Fibroblast of lung (primary cell): ENCODE measurements around the gene ASPHD2. TPM values are rescaled to one million over a fixed set of nuclear protein-coding genes. Genes with fewer than 3 reads are reported as not detected.
A peak's percentile ranks its signal among the peaks of the same experiment; 100 is the strongest.

Experiments
- DNase-seq, 2 donors: peaks; one replicate each; pipeline versions ENCODE4 v3.0.0 to v3.0.0-alpha.2; 2010; ENCODE audit warnings: low read depth in 2 of 2
- H2AFZ ChIP-seq: 2 replicates; pipeline ENCODE4 v1.5.1; 2012; ENCODE audit warnings: low read length, control low read depth, inconsistent platforms
- H3K27ac ChIP-seq: 2 replicates; pipeline ENCODE4 v1.5.1; 2011; ENCODE audit warnings: low read length, control low read depth; ENCODE audit not compliant: insufficient read depth
- H3K27me3 ChIP-seq: 2 replicates; pipeline ENCODE4 v1.5.1; 2011; ENCODE audit warnings: mild to moderate bottlenecking, low read length; ENCODE audit not compliant: control insufficient read depth, insufficient read depth
- H3K36me3 ChIP-seq: 2 replicates; pipeline ENCODE4 v1.5.1; 2011; ENCODE audit warnings: low read length; ENCODE audit not compliant: control insufficient read depth, insufficient read depth
- H3K4me1 ChIP-seq: 2 replicates; pipeline ENCODE4 v1.5.1; 2011; ENCODE audit warnings: low read length; ENCODE audit not compliant: control insufficient read depth, insufficient read depth; ENCODE audit errors: extremely low read depth
- H3K4me2 ChIP-seq: 2 replicates; pipeline ENCODE4 v1.5.1; 2011; ENCODE audit warnings: low read length, control low read depth; ENCODE audit not compliant: insufficient read depth; ENCODE audit errors: extremely low read depth
- H3K4me3 ChIP-seq, 4 experiments: fragments of 200-600 bp in 1 of 4; sonication (generic) in 1 of 4; replicated peaks in 1 of 4; 2 replicates each; pipeline ENCODE4 v1.5.1; 2011 to 2016; ENCODE audit warnings: low read length in 4 of 4, low read depth in 3 of 4, mild to moderate bottlenecking in 3 of 4, control low read depth in 2 of 4, inconsistent platforms in 1 of 4, mixed read lengths in 1 of 4; ENCODE audit not compliant: insufficient read depth in 1 of 4; ENCODE audit errors: control extremely low read depth in 1 of 4
- H3K79me2 ChIP-seq: 2 replicates; pipeline ENCODE4 v1.5.1; 2012; ENCODE audit warnings: mild to moderate bottlenecking, low read length, inconsistent platforms; ENCODE audit not compliant: control insufficient read depth, insufficient read depth
- H3K9ac ChIP-seq: 2 replicates; pipeline ENCODE4 v1.5.1; 2011; ENCODE audit warnings: mild to moderate bottlenecking, low read length, control low read depth; ENCODE audit not compliant: insufficient read depth
- H3K9me3 ChIP-seq: 2 replicates; pipeline ENCODE4 v1.5.1; 2012; ENCODE audit warnings: low read depth, low read length; ENCODE audit not compliant: control insufficient read depth, insufficient read depth
- H4K20me1 ChIP-seq: 2 replicates; pipeline ENCODE4 v1.5.1; 2011; ENCODE audit warnings: low read length; ENCODE audit not compliant: control insufficient read depth, insufficient read depth; ENCODE audit errors: extremely low read depth
- CTCF ChIP-seq, 2 donors: IDR thresholded peaks in 1 of 2; conservative IDR thresholded peaks in 1 of 2; 1 replicate in 1 of 2; 2 replicates in 1 of 2; pipeline ENCODE4 v1.5.1; 2011 to 2012; ENCODE audit warnings: low read length in 2 of 2, control low read depth in 1 of 2, inconsistent platforms in 1 of 2, low read depth in 1 of 2, mild to moderate bottlenecking in 1 of 2
- EZH2 ChIP-seq: IDR thresholded peaks from 2 replicates; pipeline ENCODE4 v1.5.1; 2012; ENCODE audit warnings: low read length, control low read depth, mild to moderate bottlenecking; ENCODE audit errors: missing control alignments
- polyA plus RNA-seq, 2 donors: library from polyadenylated mRNA; depleted of rRNA in 1 of 2; stranded (reverse) in 1 of 2; unstranded in 1 of 2; fragments of >200 nt; gene quantifications; 2 replicates each; pipeline ENCODE4 v1.2.1, GENCODE V29; 2011 to 2012; ENCODE audit warnings: missing spikeins in 1 of 2
- total RNA-seq: library from RNA; depleted of rRNA; stranded (reverse); fragments of >200 nt; gene quantifications from 2 replicates; pipeline ENCODE4 v1.2.1, GENCODE V29; 2014

The ASPHD2 gene
- total and polyA plus RNA-seq, 2 donors (not counting 1 experiment from before 2014, with no cell fraction given): 0.42 to 1.7 TPM

GRCh38 chr22:26416256-26416655 lies 12.8 kb upstream of the ASPHD2 start:
- Histone ChIP-seq H3K36me3 (no peaks in the 10 kb centered on the region), H3K4me1 (no peaks in the 10 kb centered on the region), H3K9me3 (no peaks in the 10 kb centered on the region), H3K4me2 (no peak overlapping the region), H3K79me2 (no peaks in the 10 kb centered on the region), H3K27me3 (peaks cover 3% of the 10 kb centered on the region), H3K9ac (no peak overlapping the region), H3K4me3 (no peak overlapping the region), H2AFZ (no peak overlapping the region), H3K27ac (no peak overlapping the region), H4K20me1 (no peaks in the 10 kb centered on the region)
- TF ChIP-seq CTCF (conservative IDR thresholded peaks at IDR 0.05 in 1 of 2, IDR thresholded peaks at IDR 0.05 in 1 of 2; ENCODE audit: low read depth in 1 of 2, low read length in 2 of 2): no peak
- TF ChIP-seq EZH2: no peak
- no peak for DNase-seq

DNA sequence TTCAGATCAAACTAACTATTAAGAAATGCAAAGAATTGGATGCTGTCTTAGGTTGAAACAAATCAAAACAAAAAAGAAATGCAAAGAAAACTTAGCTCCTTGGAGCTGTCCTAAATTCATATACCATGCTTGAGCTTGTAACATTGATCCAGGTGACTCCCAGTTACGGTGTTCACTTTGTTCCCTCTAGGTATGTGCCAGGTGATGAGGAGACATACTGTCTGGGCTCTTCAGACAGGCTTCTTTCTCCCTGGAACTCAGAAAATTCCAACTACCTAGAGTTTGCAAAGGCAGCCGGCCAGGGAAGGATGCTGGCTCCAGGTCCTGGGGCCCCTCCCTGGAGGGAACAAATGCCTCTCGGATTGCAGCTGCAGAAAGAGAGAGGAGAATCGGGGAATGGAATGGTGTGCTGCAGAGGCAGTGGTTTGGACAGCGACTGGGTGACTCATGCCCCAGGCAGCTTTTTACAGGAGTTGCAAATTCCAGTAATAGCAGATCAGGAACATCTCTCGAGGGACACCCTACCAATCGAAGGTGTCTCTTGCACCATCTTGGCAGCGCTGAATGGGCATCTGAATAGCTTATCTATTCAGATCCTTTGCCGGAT lies 12.3 kb upstream of the ASPHD2 start:
- Histone ChIP-seq H3K79me2 (no peaks in the 10 kb centered on the region), H3K4me2 (no peak overlapping the region), H3K9me3 (no peaks in the 10 kb centered on the region), H3K27ac (no peak overlapping the region), H2AFZ (no peak overlapping the region), H3K36me3 (no peaks in the 10 kb centered on the region), H3K27me3 (peaks cover 3% of the 10 kb centered on the region), H3K4me3 (no peak overlapping the region), H3K9ac (no peak overlapping the region), H3K4me1 (no peaks in the 10 kb centered on the region), H4K20me1 (no peaks in the 10 kb centered on the region)
- no peak for TF ChIP-seq CTCF (conservative IDR thresholded peaks at IDR 0.05 in 1 of 2, IDR thresholded peaks at IDR 0.05 in 1 of 2; ENCODE audit: low read depth in 1 of 2, low read length in 2 of 2)
- TF ChIP-seq EZH2: no peak
- peak in 1 of 2 donors; percentile 88 for DNase-seq

- no peaks in the 10 kb centered on the region for H3K9me3 ChIP-seq
- no peak for TF ChIP-seq CTCF (conservative IDR thresholded peaks at IDR 0.05 in 1 of 2, IDR thresholded peaks at IDR 0.05 in 1 of 2; ENCODE audit: low read depth in 1 of 2, low read length in 2 of 2)
- TF ChIP-seq EZH2: no peak
- H3K4me1 ChIP-seq: no peaks in the 10 kb centered on the region
- no peak overlapping the region for H3K9ac ChIP-seq
- H3K27me3 ChIP-seq: peaks cover 3% of the 10 kb centered on the region
- no peaks in the 10 kb centered on the region for H4K20me1 ChIP-seq
- H3K36me3 ChIP-seq: no peaks in the 10 kb centered on the region
- no peak overlapping the region for H3K4me2 ChIP-seq
- DNase-seq: no peak
- H3K79me2 ChIP-seq: no peaks in the 10 kb centered on the region
- no peak overlapping the region for H3K4me3 ChIP-seq
- H2AFZ ChIP-seq: no peak overlapping the region
- H3K27ac ChIP-seq: no peak overlapping the region
These were observed 11.7 kb upstream of the ASPHD2 start for GRCh38 chr22:26417406-26417805.
